ENCODE results near the gene DEK. TPM values are rescaled to one million over a fixed set of nuclear protein-coding genes. Genes with fewer than 3 reads are reported as not detected.

Gene DEK
- total RNA-seq, 1 experiment from 2014 or later: 204 TPM

GRCh38 chr6:18245079-18245478 is 19.3 kb downstream of the DEK start (continued):
- TF ChIP-seq ZNF281 (CRISPR knock-in tag; IDR thresholded peaks at IDR 0.05) (no peak), ZNF121 (CRISPR knock-in tag; IDR thresholded peaks at IDR 0.05) (no peak), SOX15 (CRISPR knock-in tag; IDR thresholded peaks at IDR 0.05) (no peak), ZNF671 (CRISPR knock-in tag; IDR thresholded peaks at IDR 0.05) (no peak), ZNF423 (CRISPR knock-in tag; IDR thresholded peaks at IDR 0.05) (no peak)
- TF ChIP-seq, protein P1, sequence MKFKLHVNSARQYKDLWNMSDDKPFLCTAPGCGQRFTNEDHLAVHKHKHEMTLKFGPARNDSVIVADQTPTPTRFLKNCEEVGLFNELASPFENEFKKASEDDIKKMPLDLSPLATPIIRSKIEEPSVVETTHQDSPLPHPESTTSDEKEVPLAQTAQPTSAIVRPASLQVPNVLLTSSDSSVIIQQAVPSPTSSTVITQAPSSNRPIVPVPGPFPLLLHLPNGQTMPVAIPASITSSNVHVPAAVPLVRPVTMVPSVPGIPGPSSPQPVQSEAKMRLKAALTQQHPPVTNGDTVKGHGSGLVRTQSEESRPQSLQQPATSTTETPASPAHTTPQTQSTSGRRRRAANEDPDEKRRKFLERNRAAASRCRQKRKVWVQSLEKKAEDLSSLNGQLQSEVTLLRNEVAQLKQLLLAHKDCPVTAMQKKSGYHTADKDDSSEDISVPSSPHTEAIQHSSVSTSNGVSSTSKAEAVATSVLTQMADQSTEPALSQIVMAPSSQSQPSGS (CRISPR knock-in tag; IDR thresholded peaks at IDR 0.05; ENCODE audit: borderline replicate concordance, low read depth): no peak
- TF ChIP-seq, protein P2, sequence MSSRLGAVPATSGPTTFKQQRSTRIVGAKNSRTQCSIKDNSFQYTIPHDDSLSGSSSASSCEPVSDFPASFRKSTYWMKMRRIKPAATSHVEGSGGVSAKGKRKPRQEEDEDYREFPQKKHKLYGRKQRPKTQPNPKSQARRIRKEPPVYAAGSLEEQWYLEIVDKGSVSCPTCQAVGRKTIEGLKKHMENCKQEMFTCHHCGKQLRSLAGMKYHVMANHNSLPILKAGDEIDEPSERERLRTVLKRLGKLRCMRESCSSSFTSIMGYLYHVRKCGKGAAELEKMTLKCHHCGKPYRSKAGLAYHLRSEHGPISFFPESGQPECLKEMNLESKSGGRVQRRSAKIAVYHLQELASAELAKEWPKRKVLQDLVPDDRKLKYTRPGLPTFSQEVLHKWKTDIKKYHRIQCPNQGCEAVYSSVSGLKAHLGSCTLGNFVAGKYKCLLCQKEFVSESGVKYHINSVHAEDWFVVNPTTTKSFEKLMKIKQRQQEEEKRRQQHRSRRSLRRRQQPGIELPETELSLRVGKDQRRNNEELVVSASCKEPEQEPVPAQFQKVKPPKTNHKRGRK (CRISPR knock-in tag; IDR thresholded peaks at IDR 0.05; ENCODE audit: borderline replicate concordance): no peak

DNA sequence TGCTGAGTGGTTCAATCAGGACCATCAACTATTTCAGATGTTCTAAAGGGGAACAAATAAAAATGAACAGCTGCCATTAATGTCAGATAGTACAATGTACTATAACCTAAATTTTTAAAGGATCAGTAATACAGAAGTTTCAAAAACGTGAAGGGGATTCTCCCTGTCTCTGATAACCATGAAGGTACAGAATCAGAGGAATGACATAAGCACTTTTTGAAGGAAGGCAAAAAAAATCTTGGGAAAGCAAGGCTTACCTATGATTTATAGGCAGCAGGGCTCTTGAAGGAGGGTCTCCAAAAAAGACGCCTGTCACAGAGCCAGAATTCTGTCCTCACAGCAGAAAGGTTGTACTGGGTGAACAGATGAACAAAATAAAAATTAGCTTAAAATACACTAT is 20.1 kb downstream of the DEK start:
- TF ChIP-seq TEAD4 (CRISPR knock-in tag; IDR thresholded peaks at IDR 0.05) (no peak), NR3C1 (CRISPR knock-in tag; conservative IDR thresholded peaks at IDR 0.05; ENCODE audit: low read depth) (no peak), CBFB (CRISPR knock-in tag; IDR thresholded peaks at IDR 0.05; ENCODE audit: low read depth) (no peak), GTF2I (CRISPR knock-in tag; conservative IDR thresholded peaks at IDR 0.05) (no peak), ZNF423 (CRISPR knock-in tag; IDR thresholded peaks at IDR 0.05) (no peak), RORB (CRISPR knock-in tag; IDR thresholded peaks at IDR 0.05) (no peak), TCF7 (CRISPR knock-in tag; IDR thresholded peaks at IDR 0.05; ENCODE audit: low read depth) (no peak), NFYB (CRISPR knock-in tag; conservative IDR thresholded peaks at IDR 0.05; ENCODE audit: low read depth) (no peak)
- H3K9me3 Mint-ChIP-seq: no peaks in the 10 kb centered on the region
- ChIA-PET POLR2A (no interaction called here), CTCF (no interaction called here)
- H3K27me3 Mint-ChIP-seq (ENCODE audit: low read depth): no peaks in the 10 kb centered on the region
- H3K27ac Mint-ChIP-seq: no peak overlapping the region
- peaks cover 36% of the 10 kb centered on the region for H3K4me1 Mint-ChIP-seq
- peaks cover 77% of the 10 kb centered on the region for H3K36me3 Mint-ChIP-seq
- H3K4me3 Mint-ChIP-seq: no peak overlapping the region
- DNase-seq (ENCODE audit: low spot score) (no peak), ATAC-seq (no peak)

GRCh38 chr6:18243302-18243893 is 20.9 kb downstream of the DEK start:
- ChIA-PET POLR2A (no interaction called here), CTCF (no interaction called here)
- Mint-ChIP-seq H3K4me3 (no peak overlapping the region), H3K36me3 (peaks cover 75% of the 10 kb centered on the region), H3K4me1 (peaks cover 36% of the 10 kb centered on the region), H3K27me3 (ENCODE audit: low read depth) (no peaks in the 10 kb centered on the region), H3K9me3 (no peaks in the 10 kb centered on the region), H3K27ac (peak overlapping the region; percentile 35)
- TF ChIP-seq ZNF219 (CRISPR knock-in tag; IDR thresholded peaks at IDR 0.05; ENCODE audit: borderline replicate concordance): no peak
- TF ChIP-seq TP53 (CRISPR knock-in tag; IDR thresholded peaks at IDR 0.05): no peak
- TF ChIP-seq STAT6 (CRISPR knock-in tag; conservative IDR thresholded peaks at IDR 0.05; ENCODE audit: low read depth): no peak
- no peak for TF ChIP-seq GRHL2 (CRISPR knock-in tag; IDR thresholded peaks at IDR 0.05; ENCODE audit: insufficient replicate concordance, severe bottlenecking)
- no peak for TF ChIP-seq FOXP1 (CRISPR knock-in tag; IDR thresholded peaks at IDR 0.05; ENCODE audit: borderline replicate concordance)
- no peak for TF ChIP-seq TEAD4 (CRISPR knock-in tag; IDR thresholded peaks at IDR 0.05)
- no peak for TF ChIP-seq NR3C1 (CRISPR knock-in tag; conservative IDR thresholded peaks at IDR 0.05; ENCODE audit: low read depth)
- ATAC-seq: no peak
- DNase-seq (ENCODE audit: low spot score): no peak
